IMR-90 (cell line): ENCODE results near the gene EXOC6. TPM values are rescaled to one million over a fixed set of nuclear protein-coding genes. Genes with fewer than 3 reads are reported as not detected.

Source experiments
- ATAC-seq: fragments of 200-7000 bp; cut with Tn5 transposase; 2 replicates; pipeline ENCODE4 v1.9.1; 2020; ENCODE audit warnings: low read depth, mild to moderate bottlenecking, moderate library complexity
- Bru-seq: library from RNA; stranded (reverse); fragments of 400-500 nt; gene quantifications from one replicate; lab custom pipeline; 2021; lab: Mats Ljungman, UMichigan
- BruChase-seq, 2 experiments: library from RNA; stranded (reverse); fragments of 400-500 nt; gene quantifications; one replicate each; lab custom pipeline; 2021; lab: Mats Ljungman, UMichigan
- BruUV-seq: library from RNA; stranded (reverse); fragments of 400-500 nt; replicated peaks from 2 replicates; lab custom pipeline; 2021; lab: Mats Ljungman, UMichigan
- CTCF ChIA-PET: fragments of 300-600 bp; formaldehyde crosslinking; extraction: SDS; loops from one replicate; lab custom pipeline; 2021; ENCODE audit warnings: antibody characterized with exemption; lab: Yijun Ruan, JAX
- POLR2A ChIA-PET: fragments of 300-600 bp; sonication (Branson Sonifier 250); formaldehyde crosslinking; loops from one replicate; lab custom pipeline; 2022; ENCODE audit warnings: antibody characterized with exemption; ENCODE audit not compliant: unreplicated experiment; lab: Charles Lee
- DNase-seq: peaks from one replicate; pipeline ENCODE4 v3.0.0; 2013
- H2AFZ ChIP-seq: replicated peaks from 2 replicates; pipeline ENCODE3; 2013; ENCODE audit warnings: low read length, mild to moderate bottlenecking; ENCODE audit not compliant: poor library complexity
- H2AK5ac ChIP-seq: 2 replicates; pipeline ENCODE4 v1.6.1; 2013; ENCODE audit warnings: low read depth, low read length, inconsistent platforms
- H2AK9ac ChIP-seq: replicated peaks from 2 replicates; pipeline ENCODE3; 2013; ENCODE audit warnings: mild to moderate bottlenecking, low read depth, low read length, moderate library complexity; ENCODE audit not compliant: poor library complexity
- H2BK120ac ChIP-seq: 2 replicates; pipeline ENCODE4 v1.6.1; 2013; ENCODE audit warnings: low read depth, low read length, inconsistent platforms
- H2BK15ac ChIP-seq: 3 replicates; pipeline ENCODE4 v1.6.1; 2013; ENCODE audit warnings: low read depth, low read length, inconsistent platforms
- H2BK20ac ChIP-seq: 2 replicates; pipeline ENCODE4 v1.6.1; 2013; ENCODE audit warnings: low read depth, mild to moderate bottlenecking, inconsistent platforms, low read length, moderate library complexity
- H2BK5ac ChIP-seq: 2 replicates; pipeline ENCODE4 v1.6.1; 2013; ENCODE audit warnings: mild to moderate bottlenecking, low read depth, low read length, inconsistent platforms; ENCODE audit not compliant: poor library complexity, severe bottlenecking
- H3K14ac ChIP-seq: replicated peaks from 2 replicates; pipeline ENCODE4 v1.6.1; 2013; ENCODE audit warnings: low read depth, low read length, inconsistent platforms
- H3K18ac ChIP-seq: 2 replicates; pipeline ENCODE4 v1.6.1; 2013; ENCODE audit warnings: low read depth, low read length, control low read depth
- H3K23ac ChIP-seq: 2 replicates; pipeline ENCODE4 v1.6.1; 2013; ENCODE audit warnings: low read depth, low read length, inconsistent platforms
- H3K27ac ChIP-seq: 2 replicates; pipeline ENCODE4 v1.5.1; 2013; ENCODE audit warnings: mild to moderate bottlenecking, control low read depth, low read length; ENCODE audit not compliant: insufficient read depth
- H3K27me3 ChIP-seq: 2 replicates; pipeline ENCODE4 v1.6.1; 2013; ENCODE audit warnings: low read length; ENCODE audit not compliant: control insufficient read depth, insufficient read depth
- H3K36me3 ChIP-seq: 2 replicates; pipeline ENCODE4 v1.6.1; 2013; ENCODE audit warnings: low read length, mixed read lengths; ENCODE audit not compliant: control insufficient read depth, insufficient read depth
- H3K4ac ChIP-seq: 2 replicates; pipeline ENCODE4 v1.6.1; 2013; ENCODE audit warnings: low read depth, low read length, inconsistent platforms
- H3K4me1 ChIP-seq: 2 replicates; pipeline ENCODE4 v1.6.1; 2013; ENCODE audit warnings: low read length, mixed read lengths; ENCODE audit not compliant: control insufficient read depth, insufficient read depth
- H3K4me2 ChIP-seq: 2 replicates; pipeline ENCODE4 v1.6.1; 2013; ENCODE audit warnings: low read depth, mild to moderate bottlenecking, control low read depth, low read length, moderate library complexity
- H3K4me3 ChIP-seq: 2 replicates; pipeline ENCODE4 v1.5.1; 2013; ENCODE audit warnings: low read depth, mild to moderate bottlenecking, control low read depth, low read length, moderate library complexity; ENCODE audit not compliant: insufficient read depth
- H3K56ac ChIP-seq: 2 replicates; pipeline ENCODE4 v1.6.1; 2013; ENCODE audit warnings: low read length, inconsistent platforms; ENCODE audit not compliant: insufficient read depth; ENCODE audit errors: extremely low read depth
- H3K79me1 ChIP-seq, 2 experiments: 2 replicates each; pipeline ENCODE4 v1.6.1; 2013; ENCODE audit warnings: low read length in 2 of 2, inconsistent platforms in 1 of 2, low read depth in 1 of 2
- H3K9ac ChIP-seq: 2 replicates; pipeline ENCODE4 v1.6.1; 2013; ENCODE audit warnings: low read depth, low read length, control low read depth
- H3K9me1 ChIP-seq: 2 replicates; pipeline ENCODE4 v1.6.1; 2013; ENCODE audit warnings: low read length, inconsistent platforms; ENCODE audit not compliant: insufficient read depth
- H3K9me3 ChIP-seq: 2 replicates; pipeline ENCODE4 v1.6.1; 2013; ENCODE audit warnings: low read length; ENCODE audit not compliant: control insufficient read depth, insufficient read depth
- H4K20me1 ChIP-seq: 2 replicates; pipeline ENCODE4 v1.6.1; 2013; ENCODE audit warnings: low read length, inconsistent platforms; ENCODE audit not compliant: insufficient read depth
- H4K5ac ChIP-seq: 2 replicates; pipeline ENCODE4 v1.6.1; 2013; ENCODE audit warnings: mild to moderate bottlenecking, low read depth, low read length, control low read depth
- H4K8ac ChIP-seq, 2 experiments: 2 replicates each; pipeline ENCODE4 v1.6.1; 2013; ENCODE audit warnings: low read depth in 2 of 2, low read length in 2 of 2, control low read depth in 1 of 2, inconsistent platforms in 1 of 2
- H4K91ac ChIP-seq: 2 replicates; pipeline ENCODE4 v1.6.1; 2013; ENCODE audit warnings: low read depth, low read length, inconsistent platforms; ENCODE audit not compliant: insufficient read depth
- CEBPB ChIP-seq: IDR thresholded peaks from 2 replicates; pipeline ENCODE4 v1.6.1; 2012; ENCODE audit warnings: low read depth, low read length, improper control_type of control experiment
- RFX5 ChIP-seq: IDR thresholded peaks from 2 replicates; pipeline ENCODE4 v1.8.0; 2012; ENCODE audit warnings: low read depth, mild to moderate bottlenecking, low read length, moderate library complexity
- WGBS, 2 experiments: methylation state at CpG; one replicate each; pipeline versions ENCODE4 v1.1.5 to v1.1.7; 2013; ENCODE audit warnings: missing lambda C conversion rate in 2 of 2; ENCODE audit not compliant: insufficient read length in 1 of 2; ENCODE audit errors: extremely low coverage in 2 of 2; 5-methylcytosine and 5-hydroxymethylcytosine counted together
- dilution Hi-C: fragments of 300-500 bp; cut with HindIII; formaldehyde crosslinking; loops from one replicate; pipeline ENCODE4 v1.14.3; 2018; ENCODE audit warnings: low sequenced_read_pairs; ENCODE audit not compliant: unreplicated experiment
- in situ Hi-C: fragments of 300-500 bp; cut with MboI; formaldehyde crosslinking; loops from 3 replicates; pipeline ENCODE4 v1.14.3; 2019; ENCODE audit warnings: low sequenced_read_pairs, inconsistent platforms, mixed read lengths
- intact Hi-C: fragments of 100-400 bp; cut with micrococcal nuclease; formaldehyde crosslinking; loops from 2 replicates; pipeline ENCODE4 v1.10.0; 2022
- long read RNA-seq: library from polyadenylated mRNA; unstranded; transcript quantifications from one replicate; pipeline ENCODE4 v2.0.0, GENCODE V29; 2021; ENCODE audit not compliant: unreplicated experiment
- polyA plus RNA-seq, 3 experiments: library from polyadenylated mRNA; depleted of rRNA; stranded (reverse); fragments of >200 nt; gene quantifications; 2 replicates each; pipeline ENCODE4 v1.2.3, GENCODE V29; 2012; ENCODE audit warnings: low replicate concordance in 1 of 3
- total RNA-seq: library from RNA; depleted of rRNA; stranded (reverse); fragments of >200 nt; gene quantifications from 2 replicates; pipeline ENCODE4 v1.2.3, GENCODE V29; 2012; rRNA removed
- TF ChIP-seq, protein P1 (sequence below): fragments of 150-350 bp; IDR thresholded peaks from 2 replicates; pipeline ENCODE4 v1.6.1; 2016; ENCODE audit warnings: low read depth, mild to moderate bottlenecking, low read length, moderate library complexity, borderline replicate concordance
- TF ChIP-seq, protein P2 (sequence below): conservative IDR thresholded peaks from 2 replicates; pipeline ENCODE4 v1.5.1; 2012; ENCODE audit warnings: mild to moderate bottlenecking, low read depth, low read length, improper control_type of control experiment
- TF ChIP-seq, protein P3 (sequence below): fragments of 150-350 bp; IDR thresholded peaks from 2 replicates; pipeline ENCODE4 v1.6.1; 2017; ENCODE audit warnings: mild to moderate bottlenecking, antibody characterized with exemption, low read length, low read depth

EXOC6 gene, protein sequence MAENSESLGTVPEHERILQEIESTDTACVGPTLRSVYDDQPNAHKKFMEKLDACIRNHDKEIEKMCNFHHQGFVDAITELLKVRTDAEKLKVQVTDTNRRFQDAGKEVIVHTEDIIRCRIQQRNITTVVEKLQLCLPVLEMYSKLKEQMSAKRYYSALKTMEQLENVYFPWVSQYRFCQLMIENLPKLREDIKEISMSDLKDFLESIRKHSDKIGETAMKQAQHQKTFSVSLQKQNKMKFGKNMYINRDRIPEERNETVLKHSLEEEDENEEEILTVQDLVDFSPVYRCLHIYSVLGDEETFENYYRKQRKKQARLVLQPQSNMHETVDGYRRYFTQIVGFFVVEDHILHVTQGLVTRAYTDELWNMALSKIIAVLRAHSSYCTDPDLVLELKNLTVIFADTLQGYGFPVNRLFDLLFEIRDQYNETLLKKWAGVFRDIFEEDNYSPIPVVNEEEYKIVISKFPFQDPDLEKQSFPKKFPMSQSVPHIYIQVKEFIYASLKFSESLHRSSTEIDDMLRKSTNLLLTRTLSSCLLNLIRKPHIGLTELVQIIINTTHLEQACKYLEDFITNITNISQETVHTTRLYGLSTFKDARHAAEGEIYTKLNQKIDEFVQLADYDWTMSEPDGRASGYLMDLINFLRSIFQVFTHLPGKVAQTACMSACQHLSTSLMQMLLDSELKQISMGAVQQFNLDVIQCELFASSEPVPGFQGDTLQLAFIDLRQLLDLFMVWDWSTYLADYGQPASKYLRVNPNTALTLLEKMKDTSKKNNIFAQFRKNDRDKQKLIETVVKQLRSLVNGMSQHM
- 11.5 and 29.2 TPM in 2 replicates for total RNA-seq
- polyA plus RNA-seq (2012; rRNA removed) = 3.8 and 4.5 TPM in 2 replicates
- 0.80 and 1.0 TPM in 2 replicates for polyA plus RNA-seq (2012; cell fraction: cytosol; rRNA removed)
- polyA plus RNA-seq (2012; cell fraction: nucleus; rRNA removed; ENCODE audit: low replicate concordance) = 0.49 and 4.0 TPM in 2 replicates
- percentile 71 among the genes with signal in this experiment for Bru-seq, nascent RNA
- BruChase-seq, experiment 1, labeled RNA remaining after a 6-hour chase = percentile 59 among the genes with signal in this experiment
- percentile 57 among the genes with signal in this experiment for BruChase-seq, experiment 2, labeled RNA remaining after a 2-hour chase
- long read RNA-seq, transcript EXOC6-201 (22 exons, 3,564 nt) = major isoform, 7 of 11 reads
- long read RNA-seq, partial matches to known transcripts = 1 of 11 reads
- long read RNA-seq, other reads (novel, unspliced or antisense) = 3 of 11 reads

DNA sequence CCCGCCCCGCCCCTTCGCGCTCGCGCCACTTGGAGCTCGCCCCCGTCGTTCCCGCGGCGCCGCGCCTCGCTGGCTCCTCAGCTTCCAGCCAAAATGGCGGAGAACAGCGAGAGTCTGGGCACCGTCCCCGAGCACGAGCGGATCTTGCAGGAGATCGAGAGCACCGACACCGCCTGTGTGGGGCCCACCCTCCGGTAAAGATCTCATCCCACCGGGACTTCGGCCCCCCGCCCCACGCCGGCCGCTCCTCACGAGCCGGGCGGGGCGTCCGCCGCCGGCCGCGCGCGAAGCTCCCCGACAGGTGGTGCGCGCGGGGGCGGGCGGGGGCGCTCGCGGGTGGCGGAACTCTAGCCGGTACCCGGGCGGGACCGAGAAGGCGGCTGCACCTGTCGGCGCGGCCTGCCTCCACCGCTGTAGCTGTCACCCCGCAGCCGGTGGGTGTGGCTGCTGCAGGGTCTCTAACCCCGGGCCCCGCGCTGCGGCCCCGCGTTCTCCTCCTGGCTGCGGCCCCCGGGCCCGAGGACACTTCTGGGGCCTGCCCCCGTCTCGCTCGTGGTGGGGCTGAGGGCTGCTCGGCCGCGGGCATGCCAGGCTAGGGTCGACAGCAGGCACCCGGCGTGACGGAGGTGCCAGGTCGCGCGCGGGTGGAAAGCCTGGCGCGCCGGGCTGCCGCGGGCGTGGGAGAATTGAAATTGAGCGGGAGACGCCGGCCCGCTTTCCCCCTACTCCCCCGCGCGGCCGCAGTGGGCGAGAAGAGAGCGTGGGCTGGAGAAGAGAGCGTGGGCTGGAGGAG, at the start of gene EXOC6:
TSS of gene EXOC6 (plus strand) at position 80 of the 793 bp plus-strand sequence. CDS start at position 94, 14 bp downstream.
- ATAC-seq = peak; percentile 87
- Histone ChIP-seq H3K36me3 (no peaks in the 10 kb centered on the region), H2AFZ (peak within 1 kb of the TSS; percentile 99), H4K8ac (peak within 1 kb of the TSS; percentile 50 to 94), H3K23ac (peak within 1 kb of the TSS; percentile 26; the same call in 1 of the 2 replicates), H2BK15ac (peak within 1 kb of the TSS; percentile 57; the same call in 1 of the 3 replicates), H4K5ac (peak within 1 kb of the TSS; percentile 77; the same call in 1 of the 2 replicates), H3K18ac (peak within 1 kb of the TSS; percentile 75), H3K56ac (peak within 1 kb of the TSS; percentile 78), H4K20me1 (no peaks in the 10 kb centered on the region), H3K27ac (peak within 1 kb of the TSS; percentile 81), H3K27me3 (no peaks in the 10 kb centered on the region), H2AK5ac (peak within 1 kb of the TSS; percentile 43; the same call in 1 of the 2 replicates), H3K4me1 (peaks cover 2% of the 10 kb centered on the region; the same call in 1 of the 2 replicates), H3K9me3 (no peaks in the 10 kb centered on the region), H3K4ac (peak within 1 kb of the TSS; percentile 90), H3K9me1 (peaks cover 6% of the 10 kb centered on the region; the same call in 1 of the 2 replicates), H3K14ac (peak within 1 kb of the TSS; percentile 72; the same call in 1 of the 2 replicates), H2BK5ac (peak within 1 kb of the TSS; percentile 88), H4K91ac (peak within 1 kb of the TSS; percentile 91), H3K9ac (peak within 1 kb of the TSS; percentile 81), H3K79me1 (peaks cover 8 to 14% of the 10 kb centered on the region in 2 experiments; a peak in 3 of 4 replicates), H3K4me2 (peak within 1 kb of the TSS; percentile 98), H3K4me3 (peak within 1 kb of the TSS; percentile 94), H2AK9ac (peak within 1 kb of the TSS; percentile 90), H2BK120ac (peak within 1 kb of the TSS; percentile 94), H2BK20ac (peak within 1 kb of the TSS; percentile 52; the same call in 1 of the 2 replicates)
- in situ Hi-C loops (no loop called here), dilution Hi-C loops (no loop called here), intact Hi-C loops (no loop called here)
- BruUV-seq = no TSS peak
- POLR2A ChIA-PET = interaction anchor here (0.6 to 0.9 kb wide), 5 partner anchors 27 to 225 kb away, joined by 3 to 6 read pairs (median 4); no protein-coding TSS in a partner anchor
- 0% methylated on average over 22 of the region's 103 CpGs; no CpG with 5 or more reads in 1 of the 2 experiments for WGBS, 2 experiments
- DNase-seq = peak; percentile 74
- CTCF ChIA-PET = interaction anchor here (1.0 kb wide), 2 partner anchors 13 to 276 kb away, joined by 3 to 4 read pairs; no protein-coding TSS in a partner anchor
- TF ChIP-seq, protein P1, sequence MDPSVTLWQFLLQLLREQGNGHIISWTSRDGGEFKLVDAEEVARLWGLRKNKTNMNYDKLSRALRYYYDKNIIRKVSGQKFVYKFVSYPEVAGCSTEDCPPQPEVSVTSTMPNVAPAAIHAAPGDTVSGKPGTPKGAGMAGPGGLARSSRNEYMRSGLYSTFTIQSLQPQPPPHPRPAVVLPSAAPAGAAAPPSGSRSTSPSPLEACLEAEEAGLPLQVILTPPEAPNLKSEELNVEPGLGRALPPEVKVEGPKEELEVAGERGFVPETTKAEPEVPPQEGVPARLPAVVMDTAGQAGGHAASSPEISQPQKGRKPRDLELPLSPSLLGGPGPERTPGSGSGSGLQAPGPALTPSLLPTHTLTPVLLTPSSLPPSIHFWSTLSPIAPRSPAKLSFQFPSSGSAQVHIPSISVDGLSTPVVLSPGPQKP = no peak
- TF ChIP-seq, protein P2, sequence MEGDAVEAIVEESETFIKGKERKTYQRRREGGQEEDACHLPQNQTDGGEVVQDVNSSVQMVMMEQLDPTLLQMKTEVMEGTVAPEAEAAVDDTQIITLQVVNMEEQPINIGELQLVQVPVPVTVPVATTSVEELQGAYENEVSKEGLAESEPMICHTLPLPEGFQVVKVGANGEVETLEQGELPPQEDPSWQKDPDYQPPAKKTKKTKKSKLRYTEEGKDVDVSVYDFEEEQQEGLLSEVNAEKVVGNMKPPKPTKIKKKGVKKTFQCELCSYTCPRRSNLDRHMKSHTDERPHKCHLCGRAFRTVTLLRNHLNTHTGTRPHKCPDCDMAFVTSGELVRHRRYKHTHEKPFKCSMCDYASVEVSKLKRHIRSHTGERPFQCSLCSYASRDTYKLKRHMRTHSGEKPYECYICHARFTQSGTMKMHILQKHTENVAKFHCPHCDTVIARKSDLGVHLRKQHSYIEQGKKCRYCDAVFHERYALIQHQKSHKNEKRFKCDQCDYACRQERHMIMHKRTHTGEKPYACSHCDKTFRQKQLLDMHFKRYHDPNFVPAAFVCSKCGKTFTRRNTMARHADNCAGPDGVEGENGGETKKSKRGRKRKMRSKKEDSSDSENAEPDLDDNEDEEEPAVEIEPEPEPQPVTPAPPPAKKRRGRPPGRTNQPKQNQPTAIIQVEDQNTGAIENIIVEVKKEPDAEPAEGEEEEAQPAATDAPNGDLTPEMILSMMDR = no peak
- TF ChIP-seq RFX5 (no peak), CEBPB (no peak)
- TF ChIP-seq, protein P3, sequence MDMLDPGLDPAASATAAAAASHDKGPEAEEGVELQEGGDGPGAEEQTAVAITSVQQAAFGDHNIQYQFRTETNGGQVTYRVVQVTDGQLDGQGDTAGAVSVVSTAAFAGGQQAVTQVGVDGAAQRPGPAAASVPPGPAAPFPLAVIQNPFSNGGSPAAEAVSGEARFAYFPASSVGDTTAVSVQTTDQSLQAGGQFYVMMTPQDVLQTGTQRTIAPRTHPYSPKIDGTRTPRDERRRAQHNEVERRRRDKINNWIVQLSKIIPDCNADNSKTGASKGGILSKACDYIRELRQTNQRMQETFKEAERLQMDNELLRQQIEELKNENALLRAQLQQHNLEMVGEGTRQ = no peak
